NB4 (cell line): ENCODE data around the gene ZNF157.

Experiments
- MYC ChIP-seq: IDR thresholded peaks from 2 replicates; pipeline ENCODE4 v1.6.1; 2011; ENCODE audit warnings: low read depth, low read length
- POLR2A ChIP-seq: IDR thresholded peaks from 2 replicates; pipeline ENCODE4 v1.6.1; 2011; ENCODE audit warnings: mild to moderate bottlenecking; ENCODE audit not compliant: insufficient read length; ENCODE audit errors: extremely low read depth
- TF ChIP-seq, protein P1 (sequence below): IDR thresholded peaks from one replicate; pipeline ENCODE4 v1.5.1; 2012; ENCODE audit warnings: low read depth, low read length

DNA sequence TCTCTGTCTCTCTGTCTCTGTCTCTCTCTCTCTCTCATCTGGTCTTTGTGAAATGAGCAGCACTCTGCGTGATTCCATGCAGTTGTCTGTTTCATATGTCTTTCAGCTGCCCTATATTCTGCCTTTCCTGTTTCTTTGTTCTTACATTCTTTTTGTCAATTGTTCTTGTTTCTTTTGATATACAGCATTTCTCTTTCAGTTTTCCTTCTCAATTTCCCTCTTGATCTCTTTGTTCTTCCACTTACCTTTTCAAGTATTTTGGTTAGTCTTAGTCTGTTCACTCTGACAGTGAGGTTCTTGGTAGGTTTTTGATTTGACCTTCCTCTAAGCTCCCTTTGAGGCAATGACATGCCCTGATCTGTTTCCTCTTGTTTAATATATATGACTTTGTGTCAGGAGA, 20.4 kb downstream of the ZNF157 start:
- TF ChIP-seq, protein P1, sequence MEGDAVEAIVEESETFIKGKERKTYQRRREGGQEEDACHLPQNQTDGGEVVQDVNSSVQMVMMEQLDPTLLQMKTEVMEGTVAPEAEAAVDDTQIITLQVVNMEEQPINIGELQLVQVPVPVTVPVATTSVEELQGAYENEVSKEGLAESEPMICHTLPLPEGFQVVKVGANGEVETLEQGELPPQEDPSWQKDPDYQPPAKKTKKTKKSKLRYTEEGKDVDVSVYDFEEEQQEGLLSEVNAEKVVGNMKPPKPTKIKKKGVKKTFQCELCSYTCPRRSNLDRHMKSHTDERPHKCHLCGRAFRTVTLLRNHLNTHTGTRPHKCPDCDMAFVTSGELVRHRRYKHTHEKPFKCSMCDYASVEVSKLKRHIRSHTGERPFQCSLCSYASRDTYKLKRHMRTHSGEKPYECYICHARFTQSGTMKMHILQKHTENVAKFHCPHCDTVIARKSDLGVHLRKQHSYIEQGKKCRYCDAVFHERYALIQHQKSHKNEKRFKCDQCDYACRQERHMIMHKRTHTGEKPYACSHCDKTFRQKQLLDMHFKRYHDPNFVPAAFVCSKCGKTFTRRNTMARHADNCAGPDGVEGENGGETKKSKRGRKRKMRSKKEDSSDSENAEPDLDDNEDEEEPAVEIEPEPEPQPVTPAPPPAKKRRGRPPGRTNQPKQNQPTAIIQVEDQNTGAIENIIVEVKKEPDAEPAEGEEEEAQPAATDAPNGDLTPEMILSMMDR, result no peak
- TF ChIP-seq POLR2A (no peak), MYC (no peak)
